ENCODE measurements around the gene ZNF300. TPM values are rescaled to one million over a fixed set of nuclear protein-coding genes. Genes with fewer than 3 reads are reported as not detected.
A peak's percentile ranks its signal among the peaks of the same experiment; 100 is the strongest.

Gene ZNF300
- 5.9 and 6.5 TPM in 2 replicates for total RNA-seq

- no peak for TF ChIP-seq CTCF (IDR thresholded peaks at IDR 0.05; ENCODE audit: extremely low read depth, low read depth, low read length)
- Histone ChIP-seq H3K9me3 (ENCODE audit: low read depth, low read length) (peaks cover 8% of the 10 kb centered on the region), H3K4me2 (ENCODE audit: insufficient read depth, low read length) (peak within 1 kb of the TSS; percentile 88), H4K20me1 (ENCODE audit: insufficient read depth, low read length) (no peaks in the 10 kb centered on the region), H3K4me1 (ENCODE audit: insufficient read depth, low read length) (peaks cover 6% of the 10 kb centered on the region), H3K79me2 (ENCODE audit: insufficient read depth, low read length) (no peaks in the 10 kb centered on the region), H3K27ac (ENCODE audit: low read depth, low read length) (peak within 1 kb of the TSS; percentile 96), H3K36me3 (ENCODE audit: insufficient read depth, low read length) (peaks cover 21% of the 10 kb centered on the region), H2AFZ (ENCODE audit: low read length) (peak within 1 kb of the TSS; percentile 98), H3K27me3 (ENCODE audit: insufficient read depth, low read length) (no peaks in the 10 kb centered on the region), H3K4me3 (ENCODE audit: insufficient read depth, low read length) (peak within 1 kb of the TSS; percentile 78)
- DNase-seq (ENCODE audit: insufficient read length, low spot score, missing footprints), result peak; percentile 77
Observed at GRCh38 chr5:150904479-150905311, at the start of gene ZNF300. TSS of gene ZNF300 (minus strand) at chr5:150904980. CDS start at chr5:150903155, 1,825 bp downstream.

GRCh38 chr5:150948539-150948938 is 43.8 kb upstream of the ZNF300 start:
- TF ChIP-seq CTCF (IDR thresholded peaks at IDR 0.05; ENCODE audit: extremely low read depth, low read depth, low read length), result no peak
- peaks cover 33% of the 10 kb centered on the region for H3K9me3 ChIP-seq (ENCODE audit: low read depth, low read length)
- no peak overlapping the region for H2AFZ ChIP-seq (ENCODE audit: low read length)
- H3K27ac ChIP-seq (ENCODE audit: low read depth, low read length), result no peak overlapping the region
- H3K27me3 ChIP-seq (ENCODE audit: insufficient read depth, low read length), result no peaks in the 10 kb centered on the region
- H3K36me3 ChIP-seq (ENCODE audit: insufficient read depth, low read length), result no peaks in the 10 kb centered on the region
- no peak for DNase-seq (ENCODE audit: insufficient read length, low spot score, missing footprints)
- no peaks in the 10 kb centered on the region for H3K79me2 ChIP-seq (ENCODE audit: insufficient read depth, low read length)
- no peak overlapping the region for H3K4me3 ChIP-seq (ENCODE audit: insufficient read depth, low read length)
- no peaks in the 10 kb centered on the region for H3K4me1 ChIP-seq (ENCODE audit: insufficient read depth, low read length)
- H4K20me1 ChIP-seq (ENCODE audit: insufficient read depth, low read length), result no peaks in the 10 kb centered on the region
- H3K4me2 ChIP-seq (ENCODE audit: insufficient read depth, low read length), result no peak overlapping the region

GRCh38 chr5:150946351-150946905 is 41.6 kb upstream of the ZNF300 start:
- DNase-seq (ENCODE audit: insufficient read length, low spot score, missing footprints), result peak; percentile 62

More at GRCh38 chr5:150946351-150946905, 41.6 kb upstream of the ZNF300 start:
- no peak for TF ChIP-seq CTCF (IDR thresholded peaks at IDR 0.05; ENCODE audit: extremely low read depth, low read depth, low read length)
- Histone ChIP-seq H2AFZ (ENCODE audit: low read length) (peak overlapping the region; percentile 86), H3K4me3 (ENCODE audit: insufficient read depth, low read length) (peak overlapping the region; percentile 69), H3K9me3 (ENCODE audit: low read depth, low read length) (peaks cover 31% of the 10 kb centered on the region), H4K20me1 (ENCODE audit: insufficient read depth, low read length) (no peaks in the 10 kb centered on the region), H3K27me3 (ENCODE audit: insufficient read depth, low read length) (no peaks in the 10 kb centered on the region), H3K27ac (ENCODE audit: low read depth, low read length) (peak overlapping the region; percentile 75), H3K4me1 (ENCODE audit: insufficient read depth, low read length) (no peaks in the 10 kb centered on the region), H3K36me3 (ENCODE audit: insufficient read depth, low read length) (no peaks in the 10 kb centered on the region), H3K79me2 (ENCODE audit: insufficient read depth, low read length) (no peaks in the 10 kb centered on the region), H3K4me2 (ENCODE audit: insufficient read depth, low read length) (peak overlapping the region; percentile 78)

All from osteoblast (primary cell).